ENCODE measurements around the gene BRPF1. TPM values are rescaled to one million over a fixed set of nuclear protein-coding genes. Genes with fewer than 3 reads are reported as not detected.

Gene BRPF1
- polyA plus RNA-seq, 1 experiment, result 5.7 TPM

- no peak for DNase-seq (ENCODE audit: low read depth, low spot score)
- Histone ChIP-seq H3K4me3 (ENCODE audit: low read depth, low read length) (no peak overlapping the region), H3K27me3 (ENCODE audit: control insufficient read depth, insufficient read depth, low read length) (no peaks in the 10 kb centered on the region), H3K9me3 (ENCODE audit: control insufficient read depth, insufficient read depth, low read length) (no peaks in the 10 kb centered on the region), H3K27ac (ENCODE audit: low read depth, low read length) (no peak overlapping the region)
- ChIA-PET POLR2A (no interaction called here), CTCF (interaction anchor here (1.1 kb wide), 1 partner anchor 27 kb away, joined by 3 read pairs; no protein-coding TSS in a partner anchor)
- no peak for TF ChIP-seq CTCF (IDR thresholded peaks at IDR 0.05; ENCODE audit: low read depth, low read length)
Observed at GRCh38 chr3:9742560-9742959, 11.0 kb downstream of the BRPF1 start.

DNA sequence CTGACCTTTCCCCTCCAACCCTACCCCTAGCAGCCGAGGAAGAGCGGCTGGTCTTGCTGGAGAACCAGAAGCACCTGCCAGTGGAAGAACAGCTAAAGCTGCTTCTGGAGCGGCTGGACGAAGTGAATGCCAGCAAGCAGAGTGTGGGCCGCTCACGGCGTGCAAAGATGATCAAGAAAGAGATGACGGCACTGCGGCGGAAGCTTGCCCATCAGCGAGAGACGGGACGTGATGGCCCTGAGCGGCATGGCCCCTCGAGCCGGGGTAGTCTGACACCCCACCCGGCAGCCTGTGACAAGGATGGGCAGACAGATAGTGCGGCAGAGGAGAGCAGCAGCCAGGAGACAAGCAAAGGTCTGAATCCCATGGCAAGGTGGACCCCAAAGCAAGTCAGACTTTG, 12.0 kb downstream of the BRPF1 start:
- no peak for TF ChIP-seq CTCF (IDR thresholded peaks at IDR 0.05; ENCODE audit: low read depth, low read length)
- DNase-seq (ENCODE audit: low read depth, low spot score), result no peak
- POLR2A ChIA-PET, result no interaction called here
- Histone ChIP-seq H3K27me3 (ENCODE audit: control insufficient read depth, insufficient read depth, low read length) (no peaks in the 10 kb centered on the region), H3K27ac (ENCODE audit: low read depth, low read length) (no peak overlapping the region), H3K4me3 (ENCODE audit: low read depth, low read length) (no peak overlapping the region), H3K9me3 (ENCODE audit: control insufficient read depth, insufficient read depth, low read length) (no peaks in the 10 kb centered on the region)
- CTCF ChIA-PET, result no interaction called here

GRCh38 chr3:9744162-9744561, 12.6 kb downstream of the BRPF1 start:
- Histone ChIP-seq H3K27me3 (ENCODE audit: control insufficient read depth, insufficient read depth, low read length) (no peaks in the 10 kb centered on the region), H3K27ac (ENCODE audit: low read depth, low read length) (no peak overlapping the region), H3K4me3 (ENCODE audit: low read depth, low read length) (no peak overlapping the region), H3K9me3 (ENCODE audit: control insufficient read depth, insufficient read depth, low read length) (no peaks in the 10 kb centered on the region)
- TF ChIP-seq CTCF (IDR thresholded peaks at IDR 0.05; ENCODE audit: low read depth, low read length), result no peak
- ChIA-PET CTCF (no interaction called here), POLR2A (interaction anchor here (0.6 kb wide), 1 partner anchor 13 kb away, joined by 3 read pairs; the partner anchor contains the start of gene BRPF1)
- DNase-seq (ENCODE audit: low read depth, low spot score), result no peak

DNA sequence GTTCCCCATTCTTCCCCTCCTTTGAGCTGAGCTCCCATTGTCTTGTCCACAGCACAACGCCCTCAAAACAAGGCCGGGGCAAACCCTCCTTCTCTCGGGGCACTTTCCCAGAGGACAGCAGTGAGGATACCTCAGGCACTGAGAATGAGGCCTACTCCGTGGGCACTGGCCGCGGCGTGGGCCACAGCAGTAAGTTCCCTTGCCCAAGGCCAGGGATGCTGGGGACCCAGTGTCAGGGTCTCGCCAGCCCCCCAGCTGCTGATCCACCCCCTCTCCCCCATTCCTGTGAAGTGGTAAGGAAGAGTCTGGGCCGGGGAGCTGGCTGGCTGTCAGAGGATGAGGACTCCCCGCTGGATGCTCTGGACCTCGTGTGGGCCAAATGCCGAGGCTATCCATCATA, 14.0 kb downstream of the BRPF1 start:
- Histone ChIP-seq H3K4me3 (ENCODE audit: low read depth, low read length) (no peak overlapping the region), H3K9me3 (ENCODE audit: control insufficient read depth, insufficient read depth, low read length) (no peaks in the 10 kb centered on the region), H3K27me3 (ENCODE audit: control insufficient read depth, insufficient read depth, low read length) (no peaks in the 10 kb centered on the region), H3K27ac (ENCODE audit: low read depth, low read length) (no peak overlapping the region)
- ChIA-PET CTCF (no interaction called here), POLR2A (no interaction called here)
- no peak for TF ChIP-seq CTCF (IDR thresholded peaks at IDR 0.05; ENCODE audit: low read depth, low read length)
- no peak for DNase-seq (ENCODE audit: low read depth, low spot score)

DNA sequence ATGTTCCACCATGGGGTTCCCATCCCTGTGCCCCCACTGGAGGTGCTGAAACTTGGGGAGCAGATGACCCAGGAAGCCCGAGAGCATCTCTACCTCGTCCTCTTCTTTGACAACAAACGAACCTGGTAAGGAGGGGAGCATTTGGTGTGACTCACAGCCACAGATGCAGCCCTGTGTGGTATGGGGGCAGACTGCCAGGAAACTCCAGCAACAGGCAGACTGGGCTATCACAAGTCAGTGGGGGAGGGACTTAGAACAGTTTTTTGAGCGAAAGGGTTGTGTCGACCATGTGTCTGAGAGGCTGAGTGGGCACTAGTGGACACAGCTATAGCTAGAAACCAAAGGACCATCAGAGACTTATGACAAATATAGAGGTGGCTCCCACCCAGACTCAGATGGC, 14.8 kb downstream of the BRPF1 start:
- Histone ChIP-seq H3K27ac (ENCODE audit: low read depth, low read length) (peak overlapping the region; percentile 52), H3K9me3 (ENCODE audit: control insufficient read depth, insufficient read depth, low read length) (no peaks in the 10 kb centered on the region), H3K27me3 (ENCODE audit: control insufficient read depth, insufficient read depth, low read length) (no peaks in the 10 kb centered on the region), H3K4me3 (ENCODE audit: low read depth, low read length) (no peak overlapping the region)
- TF ChIP-seq CTCF (IDR thresholded peaks at IDR 0.05; ENCODE audit: low read depth, low read length), result no peak
- ChIA-PET CTCF (no interaction called here), POLR2A (no interaction called here)
- peak; percentile 85 for DNase-seq (ENCODE audit: low read depth, low spot score)

Data from AG04450 (cell line).